Adrenal gland (tissue), 5 donors: ENCODE measurements around the gene ADARB2.

Experiments
- CTCF ChIP-seq, 6 experiments: fragments of 450-650 bp in 4 of 6; fragments of 200-600 bp in 2 of 6; sonication (generic) in 1 of 6; IDR thresholded peaks; 1 replicate in 5 of 6; 2 replicates in 1 of 6; pipeline versions ENCODE4 v1.5.1 to v1.8.0; 2016 to 2021; ENCODE audit warnings: antibody characterized with exemption in 6 of 6, mild to moderate bottlenecking in 2 of 6, moderate library complexity in 1 of 6
- POLR2A ChIP-seq, 2 donors: fragments of 450-650 bp; IDR thresholded peaks; one replicate each; pipeline ENCODE4 v1.6.1; 2017; ENCODE audit warnings: antibody characterized with exemption in 2 of 2, mild to moderate bottlenecking in 2 of 2, moderate library complexity in 1 of 2
- donor health status: DM: no; HTN: no; CAD: no.

- TF ChIP-seq CTCF (IDR thresholded peaks at IDR 0.05) (no peak), POLR2A (IDR thresholded peaks at IDR 0.05) (no peak)
Measured at GRCh38 chr10:1752153-1752552, 14.8 kb upstream of the ADARB2 start.
